NCI-H2196 (cell line): Measurements from ENCODE around the gene AUTS2.

Source experiments
- DNase-seq: peaks from one replicate; lab custom pipeline; 2025; ENCODE audit not compliant: unreplicated experiment; lab: John Stamatoyannopoulos, UW

AUTS2 gene

DNA sequence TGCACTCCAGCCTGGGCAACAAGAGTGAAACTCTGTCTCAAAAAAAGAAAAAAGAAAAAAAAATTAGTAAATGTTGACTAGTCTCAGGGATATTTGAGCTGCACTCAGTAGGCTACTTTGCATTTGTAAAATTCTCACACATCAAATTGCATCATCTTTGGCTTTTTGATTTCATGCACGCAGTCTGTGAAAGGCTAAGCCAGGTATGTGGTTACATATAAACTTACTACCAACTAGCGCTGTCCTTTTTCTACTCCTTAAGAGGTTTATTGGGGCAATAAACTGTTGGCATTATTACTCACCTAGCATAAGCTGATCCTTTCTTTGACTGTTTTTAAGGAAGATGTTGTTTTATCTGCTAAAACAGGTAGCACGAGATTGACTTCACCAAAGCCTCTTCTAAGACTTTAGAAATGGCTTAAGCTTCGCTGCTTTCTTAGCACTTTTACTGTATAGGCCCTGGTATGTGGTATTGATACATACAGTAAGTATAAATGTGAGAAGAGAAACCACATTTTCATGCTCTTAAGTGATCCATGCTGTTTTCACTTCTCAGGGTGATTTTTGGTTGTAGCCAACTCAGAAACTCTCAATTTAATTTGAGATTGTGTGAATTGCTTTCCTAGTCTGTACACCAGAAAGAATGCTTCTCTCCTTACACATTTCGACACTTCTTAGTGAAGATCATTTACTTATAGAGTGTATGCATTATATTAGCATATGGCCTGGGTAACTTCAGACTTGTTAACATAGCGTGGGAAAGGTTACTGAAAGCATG, 323.9 kb downstream of the AUTS2 start:
- no peak for DNase-seq

GRCh38 chr7:69927461-69927860, 329.2 kb downstream of the AUTS2 start:
- DNase-seq, result no peak

DNA sequence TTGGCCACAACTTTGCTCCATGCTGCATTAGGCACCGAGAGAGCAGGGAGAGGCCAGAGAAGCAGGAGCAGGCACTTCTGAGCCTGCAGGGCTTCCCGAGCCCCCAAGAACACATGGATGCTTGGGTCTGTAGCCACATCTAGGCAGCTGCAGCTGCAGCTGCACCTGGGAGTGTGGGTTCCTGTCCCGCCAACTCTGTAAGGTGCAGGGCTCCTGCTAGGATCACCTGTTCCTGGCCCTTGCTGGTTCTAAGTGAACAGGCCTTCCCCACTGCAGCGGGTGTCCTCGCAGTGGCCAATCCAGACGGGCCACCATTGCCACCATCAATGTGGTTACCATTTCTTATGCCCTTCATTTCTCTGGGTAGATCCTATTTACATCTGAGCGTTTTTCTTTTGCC, 330.3 kb downstream of the AUTS2 start:
- no peak for DNase-seq

- no peak for DNase-seq
Observed at GRCh38 chr7:69929622-69930021, 331.3 kb downstream of the AUTS2 start.

- DNase-seq, result peak; percentile 56
Observed at GRCh38 chr7:69932034-69932628, 333.9 kb downstream of the AUTS2 start.

DNA sequence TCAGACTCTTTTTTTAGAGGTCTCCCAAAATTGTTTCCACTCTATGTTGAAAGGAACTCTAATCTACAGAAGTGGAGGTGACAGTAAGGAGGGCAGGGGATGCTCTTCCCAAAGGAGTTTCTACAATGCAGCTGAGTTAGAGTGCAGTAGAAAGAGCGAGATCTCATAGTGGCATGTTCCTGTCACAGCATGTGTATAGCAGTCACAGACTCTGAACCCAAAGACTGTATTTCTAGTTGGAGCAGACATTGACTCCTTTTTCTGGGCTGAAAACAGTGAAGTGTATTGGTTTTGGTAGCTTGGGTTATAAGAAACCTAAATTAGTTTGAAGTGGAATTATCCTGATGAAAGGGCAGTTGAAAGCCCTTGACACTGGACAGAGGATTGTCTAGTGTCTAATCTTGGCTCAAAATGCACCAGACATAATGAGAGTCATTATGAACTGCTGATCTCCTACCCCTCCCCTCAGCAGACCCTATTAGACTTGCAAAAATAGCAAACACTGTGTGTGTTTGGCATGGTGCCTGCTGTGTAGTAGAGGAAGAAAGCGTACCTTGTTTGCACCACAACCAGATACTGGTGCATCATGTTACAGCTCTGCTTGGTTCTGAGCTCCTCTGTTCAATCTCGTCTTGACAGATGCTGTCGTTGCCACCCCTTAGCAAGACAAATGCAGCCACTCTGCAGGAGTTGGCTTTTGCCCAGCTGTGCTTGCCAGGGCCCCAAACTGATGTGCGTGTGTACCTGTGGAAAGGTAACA, 336.0 kb downstream of the AUTS2 start:
- DNase-seq, result peak; percentile 75

DNA sequence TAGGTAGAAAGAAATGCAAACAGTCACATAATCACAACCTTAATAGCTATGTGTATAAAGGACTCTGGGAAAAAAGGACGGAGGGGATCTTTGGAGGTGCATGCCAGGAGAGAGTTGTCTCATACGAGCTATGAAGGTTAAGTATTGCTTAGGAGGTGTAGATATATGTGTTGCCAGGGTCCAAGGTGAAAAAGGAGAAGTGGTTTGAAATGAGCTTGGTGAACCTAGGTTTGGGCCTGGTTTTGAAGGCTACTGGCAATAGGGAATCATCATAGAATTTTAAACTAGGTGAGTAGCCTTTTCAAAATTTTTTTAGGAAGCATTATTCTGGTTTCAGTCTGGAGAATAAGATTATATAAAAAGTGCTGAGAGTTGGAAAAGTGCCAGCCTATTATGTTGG, 336.8 kb downstream of the AUTS2 start:
- no peak for DNase-seq

- no peak for DNase-seq
Observed at GRCh38 chr7:69937097-69937496, 338.8 kb downstream of the AUTS2 start.

DNA sequence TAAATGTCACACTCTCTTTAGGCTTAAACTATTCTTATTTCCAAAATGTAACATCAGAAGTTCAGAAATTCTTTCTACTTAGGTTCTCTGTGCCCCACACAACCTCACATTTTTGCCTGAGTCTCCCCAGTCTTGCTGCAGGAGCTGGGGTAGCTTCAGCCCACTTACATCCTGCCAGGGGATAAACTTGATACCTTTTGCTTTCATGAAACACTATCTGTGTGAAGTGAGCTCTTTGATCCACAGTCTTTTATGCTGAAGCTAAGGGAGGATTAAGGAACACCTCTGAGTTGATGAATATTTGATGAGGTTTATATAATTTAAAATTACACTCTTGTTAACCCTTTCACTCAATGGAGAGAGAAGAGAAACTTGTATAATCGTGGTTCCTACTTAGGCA, 341.0 kb downstream of the AUTS2 start:
- DNase-seq, result no peak

DNA sequence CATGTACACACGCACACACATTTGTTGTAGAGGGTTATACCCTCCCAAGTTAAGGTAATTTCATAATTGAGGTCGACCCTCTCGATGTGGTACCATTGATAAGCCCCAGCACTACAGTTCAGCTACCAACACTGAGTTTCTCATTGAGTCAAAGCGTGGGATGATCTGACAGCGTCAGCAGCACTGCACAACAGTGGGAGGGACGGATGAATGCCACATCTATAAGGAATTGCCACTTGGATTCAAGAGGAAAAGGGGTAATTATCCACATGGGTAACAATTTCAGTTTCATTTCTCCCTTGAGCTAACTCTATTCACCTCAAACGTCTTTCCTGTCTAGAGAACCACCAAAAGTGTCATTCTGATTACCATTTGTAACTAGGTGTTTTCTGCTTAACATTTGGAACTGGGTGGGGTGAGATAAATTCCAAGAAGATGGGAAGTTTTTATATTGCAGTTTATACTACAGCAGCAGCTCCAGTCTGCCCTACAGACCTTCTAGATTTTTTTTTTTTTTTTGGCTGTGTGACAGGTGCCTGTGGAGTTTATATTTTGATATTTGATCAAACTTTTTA, 342.9 kb downstream of the AUTS2 start:
- DNase-seq, result no peak

DNA sequence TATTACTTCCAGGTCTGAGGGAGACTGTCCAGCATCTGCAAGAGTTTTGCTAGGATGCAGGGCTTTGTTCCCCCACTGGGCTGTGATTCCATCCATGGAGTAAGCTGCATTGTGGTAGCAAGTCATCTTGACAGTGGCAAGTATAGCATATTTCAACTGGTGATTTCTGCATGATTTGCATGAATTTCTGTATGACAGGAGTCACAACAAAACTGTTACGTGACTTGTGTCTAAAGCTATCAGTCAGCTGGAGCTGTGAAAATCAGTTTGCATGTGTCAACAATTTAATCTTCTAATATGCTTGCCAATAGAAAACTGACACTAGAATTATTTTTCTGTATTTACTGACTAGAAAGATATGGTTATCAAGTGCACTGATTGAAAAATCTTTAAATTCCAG, 344.3 kb downstream of the AUTS2 start:
- DNase-seq, result no peak

- DNase-seq, result no peak
Observed at GRCh38 chr7:69946901-69947300, 348.6 kb downstream of the AUTS2 start.

DNA sequence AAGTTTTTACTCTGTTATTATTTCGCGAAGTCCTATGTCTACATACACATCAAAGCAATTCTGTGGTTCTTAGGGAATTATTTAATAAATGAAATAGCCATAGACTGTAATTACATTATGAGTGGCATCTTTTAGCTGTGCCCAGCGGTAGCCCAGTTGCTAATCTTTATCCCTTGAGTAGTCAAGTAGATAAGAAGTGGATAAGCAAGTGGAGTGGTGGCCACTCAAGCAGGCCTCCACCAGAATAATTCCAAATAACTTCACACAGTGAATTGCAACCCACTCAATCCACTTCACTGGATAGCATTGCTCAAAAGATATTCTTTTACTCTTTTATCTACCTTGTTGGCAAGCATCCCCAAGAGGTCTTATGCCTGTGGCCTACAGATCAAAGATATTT, 349.7 kb downstream of the AUTS2 start:
- peak; percentile 7 for DNase-seq

- no peak for DNase-seq
Observed at GRCh38 chr7:69949122-69949521, 350.8 kb downstream of the AUTS2 start.

GRCh38 chr7:69951458-69951857, 353.2 kb downstream of the AUTS2 start:
- no peak for DNase-seq

GRCh38 chr7:69953136-69954067, 355.1 kb downstream of the AUTS2 start:
- no peak for DNase-seq

- DNase-seq, result no peak
Observed at GRCh38 chr7:69956541-69956940, 358.3 kb downstream of the AUTS2 start.

DNA sequence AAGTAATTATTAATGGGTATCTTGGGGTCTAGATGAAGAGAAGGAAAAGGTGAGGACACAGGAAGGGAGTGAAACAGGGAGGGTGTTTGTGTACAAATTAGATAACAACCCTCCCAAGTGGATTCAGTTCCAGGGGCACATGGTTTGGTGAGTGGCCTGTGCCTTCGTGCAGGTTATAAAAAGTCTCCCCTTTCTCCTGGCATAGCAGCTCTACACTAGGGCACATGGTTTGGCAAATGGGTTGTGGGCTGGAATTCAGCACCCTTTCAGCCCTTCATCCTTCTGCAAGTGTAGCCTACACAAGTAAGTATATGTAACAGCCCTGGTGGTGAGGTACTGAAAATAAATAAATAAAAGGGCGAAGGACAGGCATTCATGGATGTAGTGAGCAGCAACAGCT, 359.4 kb downstream of the AUTS2 start:
- no peak for DNase-seq

DNA sequence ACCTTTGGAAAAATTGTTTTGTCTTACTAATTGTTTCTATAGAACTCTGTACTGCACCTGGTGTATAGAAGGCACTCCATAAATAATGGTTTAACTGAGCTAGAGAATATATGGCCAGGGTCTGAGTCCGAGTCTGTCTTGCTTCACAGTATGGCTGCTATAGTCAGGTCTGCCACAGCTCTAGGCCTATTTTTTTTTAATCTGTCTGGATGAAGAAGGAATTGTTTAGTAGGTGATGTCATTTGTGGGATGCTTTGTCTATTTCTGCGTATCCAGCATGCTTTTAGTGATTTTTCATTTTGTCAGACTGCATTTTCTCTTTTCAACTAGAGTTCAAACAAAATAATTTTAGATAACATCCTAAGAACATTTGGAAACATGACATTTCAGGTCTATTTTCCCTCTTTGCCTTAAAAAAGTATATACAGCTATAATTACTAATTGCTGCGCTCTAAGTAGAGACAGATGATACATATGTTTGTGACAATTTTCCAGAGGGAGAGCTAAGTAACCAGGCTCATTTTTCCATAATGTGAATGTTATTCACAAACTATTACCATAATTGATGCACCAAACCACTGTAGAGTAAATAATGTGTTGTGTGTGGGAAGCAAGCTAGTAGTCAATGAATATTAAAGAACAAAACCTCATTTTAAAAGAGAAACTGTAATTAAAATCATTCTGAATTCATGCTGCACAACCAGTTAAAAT, 361.7 kb downstream of the AUTS2 start:
- DNase-seq, result no peak

DNA sequence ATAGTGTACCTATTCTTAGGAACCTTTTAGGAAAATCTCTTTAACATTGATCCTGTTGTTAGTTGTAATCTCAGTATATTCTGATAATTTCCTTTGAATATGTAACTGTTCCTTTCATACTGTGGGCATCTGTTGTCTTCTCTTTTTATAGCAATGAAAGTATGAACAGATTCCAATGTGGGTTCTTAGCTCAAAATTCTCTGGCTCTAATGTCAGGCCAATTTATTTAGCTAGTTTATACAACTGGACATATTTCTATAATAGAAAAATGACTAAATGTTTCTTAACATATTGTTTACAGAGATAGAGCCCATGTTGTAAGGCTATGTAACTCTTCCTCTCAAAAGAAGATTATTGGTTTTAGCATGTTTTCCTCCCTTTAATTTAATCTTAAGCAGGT, 363.2 kb downstream of the AUTS2 start:
- DNase-seq, result no peak
